K562 (cell line): ENCODE results near the gene SHISAL1.
"Not testable (repeated sequence)": the region's sequence is repeated elsewhere in the genome, so short reads cannot be mapped to it uniquely, and the experiment has no call there.

Experiments
- CBX8 ChIP-seq: fragments of 200-600 bp; sonication (generic); IDR thresholded peaks from 2 replicates; pipeline ENCODE4 v1.6.1; 2012; ENCODE audit warnings: borderline replicate concordance, mixed run types, low read depth, mild to moderate bottlenecking, moderate library complexity, mixed read lengths, low read length, control low read depth, inconsistent platforms; ENCODE audit not compliant: poor library complexity, severe bottlenecking; ENCODE audit errors: extremely low read depth
- EZH2 ChIP-seq: IDR thresholded peaks from 2 replicates; pipeline ENCODE4 v1.6.1; 2012; ENCODE audit warnings: low read depth, mild to moderate bottlenecking, inconsistent platforms, low read length, borderline replicate concordance
- MAX ChIP-seq: sonication (generic); formaldehyde crosslinking; IDR thresholded peaks from 2 replicates; pipeline ENCODE4 v1.9.0; 2022; ENCODE audit warnings: mild to moderate bottlenecking, missing genetic modification reagents
- RBM14 ChIP-seq: fragments of 200-400 bp; formaldehyde crosslinking; IDR thresholded peaks from 2 replicates; pipeline ENCODE4 v1.6.1; 2018; ENCODE audit warnings: low read depth, mild to moderate bottlenecking, low read length, moderate library complexity, borderline replicate concordance; ENCODE audit not compliant: insufficient read depth
- RBM22 ChIP-seq: fragments of 200-400 bp; formaldehyde crosslinking; IDR thresholded peaks from 2 replicates; pipeline ENCODE4 v1.6.1; 2018; ENCODE audit warnings: low read length, low read depth; ENCODE audit not compliant: poor library complexity, severe bottlenecking
- REST ChIP-seq, 2 experiments: fragments of 450-650 bp; formaldehyde crosslinking in 1 of 2; IDR thresholded peaks; 2 replicates each; pipeline versions ENCODE4 v1.4.0 to v1.6.1; 2014 to 2020; ENCODE audit warnings: mild to moderate bottlenecking in 2 of 2, borderline replicate concordance in 1 of 2, low read depth in 1 of 2
- RNF2 ChIP-seq: sonication (generic); IDR thresholded peaks from 2 replicates; pipeline ENCODE4 v1.6.1; 2016
- TARDBP ChIP-seq: fragments of 450-650 bp; IDR thresholded peaks from 2 replicates; pipeline ENCODE4 v1.6.1; 2016
- TF ChIP-seq, protein P1 (sequence below): fragments of 450-650 bp; formaldehyde crosslinking; IDR thresholded peaks from 2 replicates; pipeline ENCODE4 v1.4.0; 2020; ENCODE audit warnings: mild to moderate bottlenecking, mixed read lengths
- TF ChIP-seq, protein P2 (sequence below): fragments of 450-650 bp; formaldehyde crosslinking; IDR thresholded peaks from 2 replicates; pipeline ENCODE4 v1.4.0; 2020; ENCODE audit warnings: mild to moderate bottlenecking, moderate library complexity

DNA sequence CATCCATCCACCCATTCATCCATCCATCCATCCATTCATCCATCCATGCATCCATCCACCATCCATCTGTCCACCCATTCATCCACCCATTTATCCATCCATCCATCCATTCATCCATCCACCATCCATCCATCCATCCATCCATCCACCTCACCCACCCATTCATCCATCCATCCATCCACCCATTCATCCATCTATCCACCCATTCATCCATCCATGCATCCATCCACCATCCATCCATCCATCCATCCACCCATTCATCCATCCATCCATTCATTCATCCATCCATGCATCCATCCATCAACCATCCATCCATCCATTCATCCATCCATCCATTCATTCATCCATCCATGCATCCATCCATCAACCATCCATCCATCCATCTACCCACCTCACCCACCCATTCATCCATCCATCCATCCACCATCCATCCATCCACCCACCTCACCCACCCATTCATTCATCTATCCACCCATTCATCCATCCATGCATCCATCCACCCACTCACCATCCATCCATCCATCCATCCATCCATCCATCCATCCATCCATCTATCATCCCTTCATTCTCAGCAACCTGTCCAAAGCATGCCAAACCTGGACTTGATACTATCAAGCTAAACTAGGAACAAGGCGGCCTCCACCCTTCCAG lies 10.5 kb upstream of the SHISAL1 start:
- TF ChIP-seq EZH2; RNF2; RBM22; CBX8; REST (IDR thresholded peaks at IDR 0.05; ENCODE audit: borderline replicate concordance); REST (CRISPR knock-in tag; IDR thresholded peaks at IDR 0.05; ENCODE audit: low read depth); TARDBP; RBM14; MAX (CRISPR knock-in tag): not testable (repeated sequence)
- TF ChIP-seq, protein P1, sequence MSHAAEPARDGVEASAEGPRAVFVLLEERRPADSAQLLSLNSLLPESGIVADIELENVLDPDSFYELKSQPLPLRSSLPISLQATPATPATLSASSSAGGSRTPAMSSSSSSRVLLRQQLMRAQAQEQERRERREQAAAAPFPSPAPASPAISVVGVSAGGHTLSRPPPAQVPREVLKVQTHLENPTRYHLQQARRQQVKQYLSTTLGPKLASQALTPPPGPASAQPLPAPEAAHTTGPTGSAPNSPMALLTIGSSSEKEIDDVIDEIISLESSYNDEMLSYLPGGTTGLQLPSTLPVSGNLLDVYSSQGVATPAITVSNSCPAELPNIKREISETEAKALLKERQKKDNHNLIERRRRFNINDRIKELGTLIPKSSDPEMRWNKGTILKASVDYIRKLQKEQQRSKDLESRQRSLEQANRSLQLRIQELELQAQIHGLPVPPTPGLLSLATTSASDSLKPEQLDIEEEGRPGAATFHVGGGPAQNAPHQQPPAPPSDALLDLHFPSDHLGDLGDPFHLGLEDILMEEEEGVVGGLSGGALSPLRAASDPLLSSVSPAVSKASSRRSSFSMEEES (CRISPR knock-in tag) = not testable (repeated sequence)
- TF ChIP-seq, protein P2, sequence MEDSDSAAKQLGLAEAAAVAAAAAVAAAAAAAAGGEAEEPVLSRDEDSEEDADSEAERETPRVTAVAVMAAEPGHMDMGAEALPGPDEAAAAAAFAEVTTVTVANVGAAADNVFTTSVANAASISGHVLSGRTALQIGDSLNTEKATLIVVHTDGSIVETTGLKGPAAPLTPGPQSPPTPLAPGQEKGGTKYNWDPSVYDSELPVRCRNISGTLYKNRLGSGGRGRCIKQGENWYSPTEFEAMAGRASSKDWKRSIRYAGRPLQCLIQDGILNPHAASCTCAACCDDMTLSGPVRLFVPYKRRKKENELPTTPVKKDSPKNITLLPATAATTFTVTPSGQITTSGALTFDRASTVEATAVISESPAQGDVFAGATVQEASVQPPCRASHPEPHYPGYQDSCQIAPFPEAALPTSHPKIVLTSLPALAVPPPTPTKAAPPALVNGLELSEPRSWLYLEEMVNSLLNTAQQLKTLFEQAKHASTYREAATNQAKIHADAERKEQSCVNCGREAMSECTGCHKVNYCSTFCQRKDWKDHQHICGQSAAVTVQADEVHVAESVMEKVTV (CRISPR knock-in tag) = not testable (repeated sequence)
